BJ (cell line): ENCODE results near the gene NRL. TPM values are rescaled to one million over a fixed set of nuclear protein-coding genes. Genes with fewer than 3 reads are reported as not detected.

Experiments used
- CTCF ChIA-PET: fragments of 350-600 bp; formaldehyde crosslinking; extraction: SDS; loops from one replicate; lab custom pipeline; 2021; ENCODE audit warnings: antibody characterized with exemption, inconsistent platforms; lab: Yijun Ruan, JAX
- POLR2A ChIA-PET: fragments of 300-600 bp; sonication (Branson Sonifier 250); formaldehyde crosslinking; extraction: SDS; loops from one replicate; lab custom pipeline; 2021; ENCODE audit warnings: antibody characterized with exemption; lab: Charles Lee
- DNase-seq: peaks from one replicate; pipeline ENCODE4 v3.0.0-alpha.2; 2011; ENCODE audit warnings: low read depth
- H3K27me3 ChIP-seq: 2 replicates; pipeline ENCODE4 v1.6.0; 2011; ENCODE audit warnings: low read length; ENCODE audit not compliant: control insufficient read depth, insufficient read depth
- H3K36me3 ChIP-seq: 2 replicates; pipeline ENCODE4 v1.5.1; 2011; ENCODE audit warnings: low read length; ENCODE audit not compliant: control insufficient read depth, insufficient read depth
- H3K4me3 ChIP-seq: 2 replicates; pipeline ENCODE4 v1.5.1; 2011; ENCODE audit warnings: low read depth, mild to moderate bottlenecking, control low read depth, low read length
- polyA plus RNA-seq: library from polyadenylated mRNA; depleted of rRNA; stranded (reverse); fragments of >200 nt; gene quantifications from 2 replicates; pipeline ENCODE4 v1.2.3, GENCODE V29; 2011
- TF ChIP-seq, protein P1 (sequence below): IDR thresholded peaks from 2 replicates; pipeline ENCODE4 v1.5.1; 2011; ENCODE audit warnings: low read depth, mild to moderate bottlenecking, control low read depth, inconsistent platforms, low read length, moderate library complexity; ENCODE audit not compliant: insufficient read depth

NRL gene
- polyA plus RNA-seq, 1 experiment: 0.91 TPM

GRCh38 chr14:24054646-24055045 lies 60.1 kb downstream of the NRL start:
- no peak for DNase-seq
- Histone ChIP-seq H3K36me3 (no peaks in the 10 kb centered on the region), H3K27me3 (peaks cover 13% of the 10 kb centered on the region), H3K4me3 (no peak overlapping the region)
- ChIA-PET POLR2A (no interaction called here), CTCF (interaction anchor here (0.6 to 10.8 kb wide), 6 partner anchors 12 to 147 kb away, joined by 3 to 200 read pairs (median 4); partner anchors contain the start of gene PCK2)
- TF ChIP-seq, protein P1, sequence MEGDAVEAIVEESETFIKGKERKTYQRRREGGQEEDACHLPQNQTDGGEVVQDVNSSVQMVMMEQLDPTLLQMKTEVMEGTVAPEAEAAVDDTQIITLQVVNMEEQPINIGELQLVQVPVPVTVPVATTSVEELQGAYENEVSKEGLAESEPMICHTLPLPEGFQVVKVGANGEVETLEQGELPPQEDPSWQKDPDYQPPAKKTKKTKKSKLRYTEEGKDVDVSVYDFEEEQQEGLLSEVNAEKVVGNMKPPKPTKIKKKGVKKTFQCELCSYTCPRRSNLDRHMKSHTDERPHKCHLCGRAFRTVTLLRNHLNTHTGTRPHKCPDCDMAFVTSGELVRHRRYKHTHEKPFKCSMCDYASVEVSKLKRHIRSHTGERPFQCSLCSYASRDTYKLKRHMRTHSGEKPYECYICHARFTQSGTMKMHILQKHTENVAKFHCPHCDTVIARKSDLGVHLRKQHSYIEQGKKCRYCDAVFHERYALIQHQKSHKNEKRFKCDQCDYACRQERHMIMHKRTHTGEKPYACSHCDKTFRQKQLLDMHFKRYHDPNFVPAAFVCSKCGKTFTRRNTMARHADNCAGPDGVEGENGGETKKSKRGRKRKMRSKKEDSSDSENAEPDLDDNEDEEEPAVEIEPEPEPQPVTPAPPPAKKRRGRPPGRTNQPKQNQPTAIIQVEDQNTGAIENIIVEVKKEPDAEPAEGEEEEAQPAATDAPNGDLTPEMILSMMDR: no peak

DNA sequence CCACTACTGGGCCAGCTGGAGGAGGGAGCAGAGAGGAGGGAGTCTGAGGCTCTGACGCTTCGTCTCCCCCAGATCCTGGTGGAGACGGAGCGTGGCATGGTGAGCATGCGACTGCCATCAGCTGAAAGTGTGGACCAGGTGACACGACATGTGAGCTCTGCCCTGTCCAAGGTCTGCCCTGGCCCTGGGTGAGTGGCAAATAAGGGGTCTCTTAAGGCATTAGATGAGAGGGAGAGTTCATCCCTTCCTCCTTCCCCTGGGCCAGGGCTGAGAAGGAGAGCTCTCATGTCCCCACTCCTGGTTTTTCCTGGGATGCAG lies 60.5 kb downstream of the NRL start:
- CTCF ChIA-PET: interaction anchor here (0.6 to 10.8 kb wide), 6 partner anchors 12 to 146 kb away, joined by 3 to 200 read pairs (median 4); partner anchors contain the start of gene PCK2
- no peaks in the 10 kb centered on the region for H3K36me3 ChIP-seq
- TF ChIP-seq, protein P1: no peak
- POLR2A ChIA-PET: no interaction called here
- peaks cover 13% of the 10 kb centered on the region for H3K27me3 ChIP-seq
- H3K4me3 ChIP-seq: no peak overlapping the region
- no peak for DNase-seq

GRCh38 chr14:24053548-24054323 lies 61.0 kb downstream of the NRL start:
- no peak overlapping the region for H3K4me3 ChIP-seq
- CTCF ChIA-PET: interaction anchor here (0.6 to 10.8 kb wide), 6 partner anchors 11 to 146 kb away, joined by 3 to 200 read pairs (median 4); partner anchors contain the start of gene PCK2
- POLR2A ChIA-PET: no interaction called here

DNA sequence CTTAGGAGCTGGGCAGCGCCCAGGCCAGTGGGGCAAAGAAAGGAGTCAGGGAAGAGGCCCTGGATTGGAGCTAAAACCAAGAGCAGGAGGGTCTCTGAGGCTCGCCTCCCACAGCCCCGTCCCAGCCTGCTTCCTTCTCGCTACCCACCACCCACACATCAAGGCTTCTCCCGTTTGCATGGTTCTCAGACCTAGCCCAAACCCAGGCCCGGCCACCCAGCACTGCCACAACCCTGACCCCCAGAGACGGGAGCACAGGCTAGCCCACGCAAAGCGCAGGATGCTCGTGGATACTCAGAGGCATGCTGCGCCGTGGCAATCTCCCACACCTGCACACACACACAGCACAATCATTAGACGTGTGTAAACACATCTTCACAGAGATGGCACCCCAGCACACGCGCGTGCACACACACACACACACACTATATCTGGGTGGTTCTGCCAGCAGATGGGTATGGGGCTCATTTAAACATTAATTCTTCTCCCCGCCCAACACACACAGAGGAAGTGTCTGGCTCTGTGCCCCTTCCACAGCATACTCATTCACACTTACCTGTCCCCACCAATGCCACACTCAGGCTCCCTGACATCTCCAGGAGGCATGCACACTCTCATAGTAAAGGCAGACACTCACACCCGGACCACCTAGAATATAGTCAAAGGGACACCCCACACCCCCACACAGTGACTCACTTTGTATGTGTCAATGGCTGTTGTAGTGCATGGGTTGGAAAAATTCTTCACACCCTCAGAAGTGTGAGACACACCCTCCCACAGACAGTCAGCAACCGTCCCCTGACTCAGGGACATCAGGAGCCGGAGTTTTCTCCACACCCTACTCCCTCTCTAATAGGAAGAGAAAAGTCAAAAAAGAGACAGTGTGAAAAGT lies 61.8 kb downstream of the NRL start:
- Histone ChIP-seq H3K27me3 (peaks cover 15% of the 10 kb centered on the region), H3K36me3 (no peaks in the 10 kb centered on the region), H3K4me3 (no peak overlapping the region; the same call in 1 of the 2 replicates)
- POLR2A ChIA-PET: no interaction called here
- TF ChIP-seq, protein P1: no peak
- CTCF ChIA-PET: interaction anchor here (1.4 to 10.8 kb wide), 8 partner anchors 17 to 93 kb away, joined by 3 to 200 read pairs (median 8); partner anchors contain the start of genes PCK2 and PSME2
- no peak for DNase-seq

More at GRCh38 chr14:24053548-24054323, 61.0 kb downstream of the NRL start:
- Histone ChIP-seq H3K27me3 (peaks cover 13% of the 10 kb centered on the region), H3K36me3 (no peaks in the 10 kb centered on the region)
- TF ChIP-seq, protein P1: no peak
- no peak for DNase-seq
